ENCODE data around the gene ZSCAN10.

Gene ZSCAN10

GRCh38 chr16:3133844-3134243 is 34.8 kb upstream of the ZSCAN10 start:
- DNase-seq, result no peak

GRCh38 chr16:3131755-3132377 is 32.8 kb upstream of the ZSCAN10 start:
- no peak for DNase-seq

GRCh38 chr16:3129137-3130131 is 30.3 kb upstream of the ZSCAN10 start:
- DNase-seq, result peak in 12 of 14 donors; percentile 41 to 86 (median 62)

GRCh38 chr16:3127745-3128144 is 28.7 kb upstream of the ZSCAN10 start:
- peak in 1 of 14 donors; percentile 77 for DNase-seq

GRCh38 chr16:3123986-3124886 is 25.1 kb upstream of the ZSCAN10 start:
- peak; percentile 47 to 90 (median 88) for DNase-seq

- DNase-seq, result no peak
Measured at GRCh38 chr16:3122926-3123570, 24.0 kb upstream of the ZSCAN10 start.

GRCh38 chr16:3121851-3122467 is 22.9 kb upstream of the ZSCAN10 start:
- DNase-seq, result no peak

- no peak for DNase-seq
Measured at GRCh38 chr16:3120435-3120834, 21.3 kb upstream of the ZSCAN10 start.

GRCh38 chr16:3119701-3120408 is 20.8 kb upstream of the ZSCAN10 start:
- no peak for DNase-seq

- DNase-seq, result no peak
Measured at GRCh38 chr16:3119286-3119685, 20.2 kb upstream of the ZSCAN10 start.

GRCh38 chr16:3118846-3119245 is 19.8 kb upstream of the ZSCAN10 start:
- no peak for DNase-seq

- DNase-seq, result no peak
Measured at GRCh38 chr16:3118204-3118790, 19.2 kb upstream of the ZSCAN10 start.

- no peak for DNase-seq
Measured at GRCh38 chr16:3115561-3115960, 16.5 kb upstream of the ZSCAN10 start.

GRCh38 chr16:3115003-3115402 is 15.9 kb upstream of the ZSCAN10 start:
- DNase-seq, result no peak

- no peak for DNase-seq
Measured at GRCh38 chr16:3113765-3114479, 14.8 kb upstream of the ZSCAN10 start.

GRCh38 chr16:3112881-3113574 is 13.9 kb upstream of the ZSCAN10 start:
- no peak for DNase-seq

GRCh38 chr16:3112058-3112880 is 13.2 kb upstream of the ZSCAN10 start, which contains the start of gene ZNF205:
Gene ZNF205 (plus strand): TSS chr16:3112586. CDS start chr16:3113431, 845 bp downstream.
- DNase-seq, result peak in 13 of 14 donors; percentile 14 to 83 (median 61)
